ENCODE results near the gene SMG7. TPM values are rescaled to one million over a fixed set of nuclear protein-coding genes. Genes with fewer than 3 reads are reported as not detected.

Gene SMG7
- total RNA-seq, 3 donors from 2014 or later (not counting 1 experiment from before 2014, with no cell fraction given): 56.5 to 78.5 (median 75.6) TPM

DNA sequence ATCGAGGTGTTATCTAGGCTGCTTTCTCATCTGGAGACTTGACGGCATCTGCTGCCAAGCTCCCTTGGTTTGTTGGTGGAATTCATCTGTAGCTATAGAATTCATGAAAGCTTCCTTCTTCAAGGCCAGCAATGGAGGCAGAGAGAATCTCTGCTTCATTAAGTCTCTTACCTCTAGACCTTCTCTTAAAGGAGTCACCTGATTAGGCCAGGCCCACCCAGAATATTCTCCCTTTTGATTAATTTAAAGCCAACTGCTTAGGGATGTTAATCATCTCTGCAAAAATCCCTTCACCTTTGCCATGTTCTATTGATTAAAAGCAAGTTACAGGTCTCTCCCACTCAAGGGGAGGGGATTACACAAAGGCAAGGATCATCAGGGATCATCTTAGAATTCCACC lies 123.2 kb downstream of the SMG7 start:
- intact Hi-C loops (cut with micrococcal nuclease): no loop called here
- Mint-ChIP-seq H3K4me3 (no peak overlapping the region), H3K27me3 (ENCODE audit: low read depth in 2 of 2) (peaks cover 9 to 10% of the 10 kb centered on the region in 2 donors), H3K9me3 (no peaks in the 10 kb centered on the region), H3K27ac (no peak overlapping the region), H3K36me3 (no peaks in the 10 kb centered on the region), H3K4me1 (peaks cover 7 to 8% of the 10 kb centered on the region in 2 donors)
- Histone ChIP-seq H3K27me3 (ENCODE audit: control insufficient read depth, insufficient read depth, low read length) (no peaks in the 10 kb centered on the region), H3K27ac (ENCODE audit: low read length) (no peak overlapping the region), H3K4me1 (ENCODE audit: control insufficient read depth, insufficient read depth, low read length) (peaks cover 18% of the 10 kb centered on the region), H3K4me3 (ENCODE audit: low read length) (no peak overlapping the region), H3K36me3 (ENCODE audit: control insufficient read depth, insufficient read depth, low read length) (no peaks in the 10 kb centered on the region), H3K9me3 (ENCODE audit: control insufficient read depth, insufficient read depth, low read length) (no peaks in the 10 kb centered on the region)
- ATAC-seq (no peak), DNase-seq (no peak)
- TF ChIP-seq, protein P1, sequence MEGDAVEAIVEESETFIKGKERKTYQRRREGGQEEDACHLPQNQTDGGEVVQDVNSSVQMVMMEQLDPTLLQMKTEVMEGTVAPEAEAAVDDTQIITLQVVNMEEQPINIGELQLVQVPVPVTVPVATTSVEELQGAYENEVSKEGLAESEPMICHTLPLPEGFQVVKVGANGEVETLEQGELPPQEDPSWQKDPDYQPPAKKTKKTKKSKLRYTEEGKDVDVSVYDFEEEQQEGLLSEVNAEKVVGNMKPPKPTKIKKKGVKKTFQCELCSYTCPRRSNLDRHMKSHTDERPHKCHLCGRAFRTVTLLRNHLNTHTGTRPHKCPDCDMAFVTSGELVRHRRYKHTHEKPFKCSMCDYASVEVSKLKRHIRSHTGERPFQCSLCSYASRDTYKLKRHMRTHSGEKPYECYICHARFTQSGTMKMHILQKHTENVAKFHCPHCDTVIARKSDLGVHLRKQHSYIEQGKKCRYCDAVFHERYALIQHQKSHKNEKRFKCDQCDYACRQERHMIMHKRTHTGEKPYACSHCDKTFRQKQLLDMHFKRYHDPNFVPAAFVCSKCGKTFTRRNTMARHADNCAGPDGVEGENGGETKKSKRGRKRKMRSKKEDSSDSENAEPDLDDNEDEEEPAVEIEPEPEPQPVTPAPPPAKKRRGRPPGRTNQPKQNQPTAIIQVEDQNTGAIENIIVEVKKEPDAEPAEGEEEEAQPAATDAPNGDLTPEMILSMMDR (IDR thresholded peaks at IDR 0.05): no peak
- WGBS (ENCODE audit: insufficient coverage): 100% methylated on average over 2 of the region's 2 CpGs

DNA sequence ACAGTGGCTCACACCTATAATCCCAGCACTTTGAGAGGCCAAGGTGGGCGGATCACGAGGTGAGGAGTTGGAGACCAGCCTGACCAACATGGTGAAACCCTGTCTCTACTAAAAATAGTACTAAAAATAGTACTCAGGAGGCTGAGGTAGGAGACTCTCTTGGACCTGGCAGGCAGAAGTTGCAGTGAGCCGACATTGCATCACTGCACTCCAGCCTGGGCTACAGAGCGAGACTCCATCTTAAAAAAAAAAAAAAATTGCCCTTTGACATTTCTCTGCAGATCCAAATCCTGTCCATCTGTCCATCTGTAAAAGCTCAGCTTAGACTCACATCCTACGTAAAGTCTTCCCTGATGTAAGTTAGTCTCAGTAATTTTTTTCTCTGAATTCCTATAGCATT lies 124.2 kb downstream of the SMG7 start:
- no peak overlapping the region for H3K27ac ChIP-seq (ENCODE audit: low read length)
- Mint-ChIP-seq H3K27ac (no peak overlapping the region), H3K27me3 (ENCODE audit: low read depth in 2 of 2) (peaks cover 9 to 10% of the 10 kb centered on the region in 2 donors), H3K9me3 (no peaks in the 10 kb centered on the region), H3K4me1 (peaks cover 7 to 8% of the 10 kb centered on the region in 2 donors), H3K4me3 (no peak overlapping the region), H3K36me3 (no peaks in the 10 kb centered on the region)
- no peaks in the 10 kb centered on the region for H3K27me3 ChIP-seq (ENCODE audit: control insufficient read depth, insufficient read depth, low read length)
- TF ChIP-seq, protein P1 (IDR thresholded peaks at IDR 0.05): no peak
- H3K36me3 ChIP-seq (ENCODE audit: control insufficient read depth, insufficient read depth, low read length): no peaks in the 10 kb centered on the region
- DNase-seq (no peak), ATAC-seq (no peak)
- H3K4me3 ChIP-seq (ENCODE audit: low read length): no peak overlapping the region
- intact Hi-C loops (cut with micrococcal nuclease): no loop called here
- no peaks in the 10 kb centered on the region for H3K9me3 ChIP-seq (ENCODE audit: control insufficient read depth, insufficient read depth, low read length)
- peaks cover 13% of the 10 kb centered on the region for H3K4me1 ChIP-seq (ENCODE audit: control insufficient read depth, insufficient read depth, low read length)
- WGBS (ENCODE audit: insufficient coverage): 95% methylated on average over 5 of the region's 5 CpGs

DNA sequence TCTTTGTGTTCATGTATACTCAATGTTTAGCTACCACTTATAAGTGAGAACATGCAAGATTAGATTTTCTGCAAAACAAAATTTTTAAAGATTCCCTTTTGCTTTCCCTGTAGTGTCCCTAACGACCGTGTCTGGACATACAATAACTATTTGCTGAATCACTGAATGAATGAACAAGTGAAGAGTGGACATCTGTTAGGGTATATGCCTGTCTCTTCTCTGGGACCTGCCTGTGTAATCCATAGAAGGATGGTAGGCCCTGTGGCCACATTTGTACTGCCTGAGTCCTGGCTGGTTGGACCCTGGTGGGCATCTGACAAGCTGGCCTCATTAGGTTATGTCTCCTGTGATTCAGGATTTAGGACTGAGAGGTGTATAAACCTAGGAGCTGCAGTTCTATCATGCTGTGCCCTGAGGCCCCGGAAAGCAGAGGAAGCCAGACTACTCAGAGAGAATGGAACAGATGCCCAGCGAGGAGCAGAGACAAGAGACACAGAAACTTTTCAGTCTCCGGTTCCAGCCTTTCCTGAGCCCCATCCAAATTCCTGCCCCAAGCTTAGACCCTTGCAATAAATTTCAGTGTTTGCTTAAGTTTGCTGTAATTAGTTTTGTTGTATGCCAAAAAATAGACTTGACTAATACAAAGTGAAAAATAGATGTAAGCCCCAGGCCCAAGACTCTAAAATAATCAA lies 125.5 kb downstream of the SMG7 start:
- ATAC-seq: no peak
- no peaks in the 10 kb centered on the region for H3K36me3 ChIP-seq (ENCODE audit: control insufficient read depth, insufficient read depth, low read length)
- no peak overlapping the region for H3K27ac Mint-ChIP-seq
- peaks cover 11% of the 10 kb centered on the region for H3K4me1 ChIP-seq (ENCODE audit: control insufficient read depth, insufficient read depth, low read length)
- H3K4me3 ChIP-seq (ENCODE audit: low read length): no peak overlapping the region
- no peaks in the 10 kb centered on the region for H3K9me3 ChIP-seq (ENCODE audit: control insufficient read depth, insufficient read depth, low read length)
- H3K27me3 ChIP-seq (ENCODE audit: control insufficient read depth, insufficient read depth, low read length): no peaks in the 10 kb centered on the region
- H3K36me3 Mint-ChIP-seq: no peaks in the 10 kb centered on the region
- no peak for DNase-seq
- H3K27ac ChIP-seq (ENCODE audit: low read length): no peak overlapping the region
- H3K27me3 Mint-ChIP-seq (ENCODE audit: low read depth in 2 of 2): peaks cover 8 to 10% of the 10 kb centered on the region in 2 donors
- H3K4me1 Mint-ChIP-seq: peaks cover 7 to 8% of the 10 kb centered on the region in 2 donors
- intact Hi-C loops (cut with micrococcal nuclease): no loop called here
- H3K4me3 Mint-ChIP-seq: no peak overlapping the region
- TF ChIP-seq, protein P1 (IDR thresholded peaks at IDR 0.05): no peak
- 96% methylated on average over 5 of the region's 5 CpGs for WGBS (ENCODE audit: insufficient coverage)
- no peaks in the 10 kb centered on the region for H3K9me3 Mint-ChIP-seq

DNA sequence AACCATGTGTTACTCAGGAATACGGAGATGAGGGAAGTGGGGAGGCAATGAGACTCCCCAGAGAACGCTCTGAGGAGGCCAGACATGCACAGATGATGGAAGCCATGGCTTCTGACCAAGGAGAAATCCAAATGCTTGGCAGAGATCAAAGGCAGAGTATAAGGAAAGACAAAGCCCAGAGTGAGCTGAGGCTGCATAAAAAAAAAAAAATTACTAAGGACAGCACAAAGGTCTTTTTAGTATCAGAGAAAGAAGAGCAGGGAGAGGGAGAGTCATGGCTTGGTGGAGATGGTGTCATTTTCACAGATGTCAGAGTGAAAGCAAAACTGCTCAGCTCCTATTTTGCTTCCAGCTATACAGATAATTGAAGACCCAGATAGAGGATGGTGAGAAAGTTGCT lies 126.1 kb downstream of the SMG7 start:
- Histone ChIP-seq H3K36me3 (ENCODE audit: control insufficient read depth, insufficient read depth, low read length) (no peaks in the 10 kb centered on the region), H3K4me3 (ENCODE audit: low read length) (no peak overlapping the region), H3K9me3 (ENCODE audit: control insufficient read depth, insufficient read depth, low read length) (no peaks in the 10 kb centered on the region), H3K27ac (ENCODE audit: low read length) (no peak overlapping the region), H3K4me1 (ENCODE audit: control insufficient read depth, insufficient read depth, low read length) (peaks cover 6% of the 10 kb centered on the region), H3K27me3 (ENCODE audit: control insufficient read depth, insufficient read depth, low read length) (no peaks in the 10 kb centered on the region)
- H3K4me3 Mint-ChIP-seq: no peak overlapping the region
- no peaks in the 10 kb centered on the region for H3K9me3 Mint-ChIP-seq
- ATAC-seq (peak in 1 of 3 donors; percentile 58), DNase-seq (no peak)
- intact Hi-C loops (cut with micrococcal nuclease): no loop called here
- H3K36me3 Mint-ChIP-seq: no peaks in the 10 kb centered on the region
- H3K27ac Mint-ChIP-seq: no peak overlapping the region
- peaks cover 4 to 5% of the 10 kb centered on the region in 2 donors for H3K27me3 Mint-ChIP-seq (ENCODE audit: low read depth in 2 of 2)
- H3K4me1 Mint-ChIP-seq: peaks cover 7 to 8% of the 10 kb centered on the region in 2 donors
- 73% methylated on average over 2 of the region's 2 CpGs for WGBS (ENCODE audit: insufficient coverage)
- TF ChIP-seq, protein P1 (IDR thresholded peaks at IDR 0.05): no peak
